EH (cell line): ENCODE data around the gene SLCO2B1.

Experiments used
- DNase-seq: peaks from one replicate; pipeline ENCODE4 v3.0.0-alpha.2; 2015; ENCODE audit warnings: low read depth

SLCO2B1 gene

GRCh38 chr11:75193711-75194110 is 42.8 kb downstream of the SLCO2B1 start:
- no peak for DNase-seq

- no peak for DNase-seq
Measured at GRCh38 chr11:75194147-75194546, 43.2 kb downstream of the SLCO2B1 start.

- DNase-seq: no peak
Measured at GRCh38 chr11:75195167-75195962, 44.5 kb downstream of the SLCO2B1 start.

- no peak for DNase-seq
Measured at GRCh38 chr11:75196426-75196825, 45.5 kb downstream of the SLCO2B1 start.

- DNase-seq: no peak
Measured at GRCh38 chr11:75197512-75198277, 46.8 kb downstream of the SLCO2B1 start.

GRCh38 chr11:75198278-75198973 is 47.5 kb downstream of the SLCO2B1 start:
- no peak for DNase-seq

GRCh38 chr11:75199412-75199955 is 48.6 kb downstream of the SLCO2B1 start:
- no peak for DNase-seq

GRCh38 chr11:75200051-75200450 is 49.1 kb downstream of the SLCO2B1 start:
- DNase-seq: no peak

GRCh38 chr11:75200531-75200930 is 49.6 kb downstream of the SLCO2B1 start:
- no peak for DNase-seq

GRCh38 chr11:75201771-75202170 is 50.9 kb downstream of the SLCO2B1 start:
- no peak for DNase-seq

- DNase-seq: no peak
Measured at GRCh38 chr11:75202195-75202594, 51.3 kb downstream of the SLCO2B1 start.

GRCh38 chr11:75203138-75203537 is 52.2 kb downstream of the SLCO2B1 start:
- no peak for DNase-seq

- DNase-seq: no peak
Measured at GRCh38 chr11:75203641-75204011, 52.7 kb downstream of the SLCO2B1 start.

GRCh38 chr11:75204012-75204674 is 53.2 kb downstream of the SLCO2B1 start:
- DNase-seq: no peak

- peak; percentile 79 for DNase-seq
Measured at GRCh38 chr11:75204685-75205563, 54.0 kb downstream of the SLCO2B1 start.

GRCh38 chr11:75205564-75206020 is 54.7 kb downstream of the SLCO2B1 start:
- DNase-seq: no peak

- no peak for DNase-seq
Measured at GRCh38 chr11:75208446-75208845, 57.5 kb downstream of the SLCO2B1 start.

GRCh38 chr11:75212411-75212810 is 61.5 kb downstream of the SLCO2B1 start:
- no peak for DNase-seq

- DNase-seq: peak; percentile 80
Measured at GRCh38 chr11:75214411-75214821, 63.5 kb downstream of the SLCO2B1 start.

GRCh38 chr11:75214843-75215242 is 63.9 kb downstream of the SLCO2B1 start:
- no peak for DNase-seq

- no peak for DNase-seq
Measured at GRCh38 chr11:75219869-75220268, 69.0 kb downstream of the SLCO2B1 start.
